Neuron (in vitro differentiated cells): ENCODE data around the gene SPIB.
"Not testable (repeated sequence)": the region's sequence is repeated elsewhere in the genome, so short reads cannot be mapped to it uniquely, and the experiment has no call there.

ENCODE experiments used
- H2AFZ ChIP-seq: one replicate; pipeline ENCODE4 v1.6.1; 2013; ENCODE audit warnings: low read depth, mild to moderate bottlenecking, inconsistent platforms, low read length, moderate library complexity
- H3K27me3 ChIP-seq: one replicate; pipeline ENCODE4 v1.6.1; 2013; ENCODE audit warnings: low read length; ENCODE audit not compliant: insufficient read depth
- H3K36me3 ChIP-seq: one replicate; pipeline ENCODE4 v1.6.1; 2013; ENCODE audit warnings: low read length; ENCODE audit not compliant: insufficient read depth
- H3K4me1 ChIP-seq: one replicate; pipeline ENCODE4 v1.6.1; 2013; ENCODE audit warnings: low read length; ENCODE audit not compliant: insufficient read depth
- H3K4me3 ChIP-seq: 2 replicates; pipeline ENCODE4 v1.5.1; 2013; ENCODE audit warnings: mild to moderate bottlenecking, low read length, moderate library complexity
- H3K9me3 ChIP-seq: one replicate; pipeline ENCODE4 v1.6.1; 2013; ENCODE audit warnings: low read length

Gene SPIB

DNA sequence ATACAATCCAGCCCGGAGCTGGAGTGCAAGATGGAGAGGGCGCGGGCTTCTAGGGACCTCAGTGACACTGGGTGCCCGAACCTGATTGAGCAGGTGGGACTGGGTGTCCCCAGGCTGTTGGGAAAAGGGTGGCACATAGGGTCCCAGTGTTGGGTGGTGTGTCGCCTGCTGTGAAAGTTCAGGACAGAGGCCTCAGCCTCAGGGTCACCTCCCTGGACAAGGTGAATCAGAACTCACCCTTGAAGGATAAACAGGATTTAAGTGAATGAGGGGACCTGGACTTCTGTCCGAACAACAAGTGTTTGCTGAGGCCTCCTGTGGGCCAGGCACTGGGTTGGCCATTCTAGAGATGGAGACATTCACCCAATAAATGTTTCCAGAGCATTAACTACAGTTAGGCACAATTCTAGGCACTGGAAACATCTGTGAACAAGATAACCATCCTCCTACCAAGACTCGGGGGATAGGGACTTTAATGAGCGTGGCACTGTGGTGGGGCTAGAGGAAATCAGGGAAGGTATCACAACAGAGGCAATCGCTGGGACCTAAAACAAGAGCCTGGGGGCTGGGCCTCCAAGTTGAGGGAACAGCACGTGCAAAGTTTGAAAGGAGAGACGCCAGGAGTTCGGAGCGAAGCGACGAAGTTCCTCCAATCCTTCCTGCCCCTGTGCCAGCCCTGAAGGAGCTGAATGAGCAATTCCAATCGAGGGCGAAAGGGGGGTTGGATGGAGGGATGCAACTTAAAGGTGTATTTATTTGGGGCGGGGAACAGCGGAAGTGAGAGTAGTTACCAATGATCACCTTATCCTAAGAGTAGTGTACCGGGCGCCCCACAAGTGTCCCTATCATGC, 35.5 kb upstream of the SPIB start:
- Histone ChIP-seq H3K4me1 (peaks cover 18% of the 10 kb centered on the region), H3K9me3 (no peaks in the 10 kb centered on the region), H3K27me3 (no peaks in the 10 kb centered on the region), H3K36me3 (peaks cover 55% of the 10 kb centered on the region), H3K4me3 (peak overlapping the region; percentile 73), H2AFZ (no peak overlapping the region)

DNA sequence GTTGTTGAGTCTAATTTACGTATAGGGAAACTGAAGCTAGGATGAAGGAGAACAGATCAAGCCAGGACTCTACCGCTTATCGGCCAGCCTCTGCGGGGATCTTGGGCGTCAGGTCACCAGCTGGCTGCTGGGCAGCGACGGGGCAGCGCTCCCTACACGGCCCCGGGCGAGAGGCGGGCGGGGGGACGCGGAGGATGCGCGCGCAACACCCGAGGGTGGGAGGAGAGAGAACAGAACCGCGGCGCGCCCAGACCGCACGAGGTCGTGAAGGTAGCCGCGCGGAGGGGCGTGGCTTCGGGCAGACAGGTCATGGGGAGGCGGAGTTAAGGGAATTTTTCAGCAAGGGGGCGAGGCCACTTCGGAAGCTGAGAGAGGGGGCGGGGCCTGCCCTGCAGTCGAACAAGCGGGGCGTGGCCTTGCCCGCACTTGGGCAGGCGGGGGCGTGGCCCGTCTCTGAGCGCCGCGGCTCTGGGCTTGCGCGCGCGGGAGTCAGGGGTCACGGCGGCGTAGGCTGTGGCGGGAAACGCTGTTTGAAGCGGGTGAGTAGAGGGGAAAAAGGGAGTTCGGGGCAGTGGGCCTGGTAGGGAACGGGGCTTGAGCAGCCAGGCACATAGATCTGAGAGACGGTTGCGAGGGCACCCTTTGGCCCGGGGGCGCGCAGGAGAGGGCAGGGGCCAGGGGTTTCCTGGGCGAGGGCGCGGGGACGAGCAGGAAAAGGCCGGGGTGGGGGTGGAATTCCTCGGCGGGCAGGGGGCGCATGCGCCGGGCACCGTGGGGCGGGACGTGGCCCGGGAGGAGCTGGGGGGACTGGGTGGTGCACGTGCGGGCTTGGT, 34.7 kb upstream of the SPIB start, which contains the start of gene POLD1:
Gene POLD1, plus strand, starts transcription at position 496 of the 833 bp plus-strand sequence. CDS start 14,505 bp downstream, outside the sequence.
- peaks cover 18% of the 10 kb centered on the region for H3K4me1 ChIP-seq
- peak within 1 kb of the TSS; percentile 73 for H3K4me3 ChIP-seq
- no peaks in the 10 kb centered on the region for H3K9me3 ChIP-seq
- H3K36me3 ChIP-seq: peaks cover 50% of the 10 kb centered on the region
- peak within 1 kb of the TSS; percentile 35 for H2AFZ ChIP-seq
- H3K27me3 ChIP-seq: no peaks in the 10 kb centered on the region

DNA sequence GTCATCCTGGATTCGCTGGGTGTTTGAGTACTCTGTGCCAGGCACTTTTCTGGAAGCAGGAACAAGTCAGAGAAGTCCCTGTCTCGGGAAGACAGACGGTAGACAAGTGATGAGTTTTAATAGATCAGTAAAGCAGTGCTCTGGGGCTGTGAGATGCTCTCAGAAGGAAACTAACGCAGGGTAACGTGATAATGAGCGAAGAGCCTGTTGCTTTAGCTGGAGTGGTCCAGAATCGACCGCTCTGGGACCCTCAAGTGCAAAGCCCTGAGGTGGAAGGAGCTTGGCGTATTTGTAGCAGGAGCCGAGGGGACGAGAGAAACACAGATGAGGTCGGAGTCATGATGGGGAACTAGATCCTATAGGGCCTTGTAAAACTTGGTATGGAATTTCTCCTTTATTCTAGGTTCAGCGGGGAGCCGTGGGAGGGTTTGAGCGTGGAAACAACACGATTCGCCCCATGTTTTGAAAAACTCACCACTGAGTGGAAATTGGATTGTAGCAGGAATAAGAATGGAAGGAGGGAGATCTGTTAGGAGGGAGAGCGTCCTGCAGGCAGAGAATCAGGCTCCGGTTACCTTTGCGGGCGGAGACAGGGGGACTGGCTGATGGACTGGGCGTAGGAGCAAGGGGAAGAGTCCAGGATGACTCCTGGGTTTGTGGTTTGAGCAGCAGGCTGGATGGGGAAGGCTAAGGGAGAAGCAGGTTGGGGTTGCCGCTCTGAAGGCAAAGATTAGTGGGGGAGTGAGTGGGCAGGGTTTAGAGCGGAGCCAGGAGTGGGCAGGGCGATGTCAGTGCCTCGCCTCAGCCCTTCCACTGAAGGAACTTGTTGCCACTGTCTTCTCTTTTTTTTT, 33.8 kb upstream of the SPIB start:
- Histone ChIP-seq H3K27me3 (no peaks in the 10 kb centered on the region), H2AFZ (peak overlapping the region; percentile 35), H3K4me1 (peaks cover 18% of the 10 kb centered on the region), H3K4me3 (peak overlapping the region; percentile 73), H3K9me3 (no peaks in the 10 kb centered on the region), H3K36me3 (peaks cover 41% of the 10 kb centered on the region)

- Histone ChIP-seq H3K9me3 (peaks cover 2% of the 10 kb centered on the region), H3K27me3 (no peaks in the 10 kb centered on the region), H3K36me3 (peaks cover 21% of the 10 kb centered on the region), H3K4me1 (peaks cover 18% of the 10 kb centered on the region), H3K4me3 (no peak overlapping the region), H2AFZ (no peak overlapping the region)
Observed at GRCh38 chr19:50387176-50387867, 31.4 kb upstream of the SPIB start.

GRCh38 chr19:50387868-50388245, 30.9 kb upstream of the SPIB start:
- Histone ChIP-seq H3K36me3 (peaks cover 21% of the 10 kb centered on the region), H3K4me1 (peaks cover 18% of the 10 kb centered on the region), H3K9me3 (peaks cover 4% of the 10 kb centered on the region), H2AFZ (no peak overlapping the region), H3K4me3 (no peak overlapping the region), H3K27me3 (no peaks in the 10 kb centered on the region)

GRCh38 chr19:50390295-50390694, 28.4 kb upstream of the SPIB start:
- H3K27me3 ChIP-seq, H3K4me1 ChIP-seq, H3K4me3 ChIP-seq, H2AFZ ChIP-seq: not testable (repeated sequence)
- Histone ChIP-seq H3K9me3 (peaks cover 12% of the 10 kb centered on the region), H3K36me3 (peaks cover 24% of the 10 kb centered on the region)

DNA sequence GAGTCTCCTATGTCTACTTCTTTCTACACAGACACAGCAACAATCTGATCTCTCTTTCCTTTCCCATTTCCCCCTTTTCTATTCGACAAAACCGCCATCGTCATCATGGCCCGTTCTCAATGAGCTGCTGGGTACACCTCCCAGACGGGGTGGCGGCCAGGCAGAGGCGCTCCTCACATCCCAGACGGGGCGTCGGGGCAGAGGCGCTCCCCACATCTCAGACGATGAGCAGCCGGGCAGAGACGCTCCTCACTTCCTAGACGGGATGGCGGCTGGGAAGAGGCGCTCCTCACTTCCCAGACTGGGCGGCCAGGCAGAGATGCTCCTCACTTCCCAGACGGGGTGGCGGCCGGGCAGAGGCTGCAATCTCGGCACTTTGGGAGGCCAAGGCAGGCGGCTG, 27.8 kb upstream of the SPIB start:
- H2AFZ ChIP-seq, H3K4me1 ChIP-seq, H3K4me3 ChIP-seq, H3K27me3 ChIP-seq: not testable (repeated sequence)
- Histone ChIP-seq H3K9me3 (peaks cover 12% of the 10 kb centered on the region), H3K36me3 (peaks cover 24% of the 10 kb centered on the region)

DNA sequence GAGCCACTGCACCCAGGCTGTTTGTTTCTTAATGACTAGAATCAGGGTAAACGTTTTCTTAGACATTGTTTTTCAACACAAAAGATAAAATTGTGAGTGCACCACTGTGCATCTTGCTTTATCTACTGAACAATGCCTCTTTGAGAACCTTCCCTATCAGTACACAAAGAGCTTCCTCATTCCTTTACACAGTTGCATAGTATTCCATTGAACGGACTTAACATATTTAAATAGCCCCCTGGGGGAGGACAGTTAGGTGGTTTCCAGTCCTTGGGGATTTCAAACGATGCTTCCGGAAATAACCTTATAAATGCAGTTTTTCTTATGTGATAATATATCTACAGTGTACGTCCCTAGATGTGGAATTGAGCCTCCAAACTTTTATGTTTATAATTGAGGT, 26.0 kb upstream of the SPIB start:
- Histone ChIP-seq H3K27me3 (no peaks in the 10 kb centered on the region), H3K4me3 (no peak overlapping the region), H3K9me3 (peaks cover 12% of the 10 kb centered on the region), H3K36me3 (peaks cover 12% of the 10 kb centered on the region), H3K4me1 (no peaks in the 10 kb centered on the region), H2AFZ (no peak overlapping the region)

- no peak overlapping the region for H2AFZ ChIP-seq
- H3K4me1 ChIP-seq: no peaks in the 10 kb centered on the region
- no peaks in the 10 kb centered on the region for H3K27me3 ChIP-seq
- H3K36me3 ChIP-seq: peaks cover 6% of the 10 kb centered on the region
- peaks cover 12% of the 10 kb centered on the region for H3K9me3 ChIP-seq
- no peak overlapping the region for H3K4me3 ChIP-seq
Observed at GRCh38 chr19:50393589-50393988, 25.1 kb upstream of the SPIB start.

DNA sequence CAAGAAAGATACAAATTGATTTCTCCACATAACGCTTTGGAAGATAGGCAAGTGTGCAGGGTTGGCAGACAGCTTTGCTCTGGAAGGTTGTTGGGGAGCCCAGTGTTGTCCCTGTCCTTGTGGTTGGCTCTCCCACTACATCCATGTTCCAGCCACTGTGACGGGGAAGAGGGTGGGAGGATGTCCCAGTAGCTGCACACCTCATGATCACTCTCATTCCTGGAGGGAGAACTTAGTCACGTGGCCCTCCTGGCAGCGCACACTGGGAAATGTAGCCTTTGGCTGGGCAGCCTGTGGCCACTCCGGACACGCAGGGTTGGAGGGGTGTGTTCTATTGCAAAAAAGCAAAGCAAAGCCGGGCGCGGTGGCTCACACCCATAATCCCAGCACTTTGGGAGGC, 24.7 kb upstream of the SPIB start:
- Histone ChIP-seq H3K4me3 (no peak overlapping the region), H2AFZ (no peak overlapping the region), H3K9me3 (peaks cover 12% of the 10 kb centered on the region), H3K4me1 (no peaks in the 10 kb centered on the region), H3K36me3 (peaks cover 6% of the 10 kb centered on the region), H3K27me3 (no peaks in the 10 kb centered on the region)

DNA sequence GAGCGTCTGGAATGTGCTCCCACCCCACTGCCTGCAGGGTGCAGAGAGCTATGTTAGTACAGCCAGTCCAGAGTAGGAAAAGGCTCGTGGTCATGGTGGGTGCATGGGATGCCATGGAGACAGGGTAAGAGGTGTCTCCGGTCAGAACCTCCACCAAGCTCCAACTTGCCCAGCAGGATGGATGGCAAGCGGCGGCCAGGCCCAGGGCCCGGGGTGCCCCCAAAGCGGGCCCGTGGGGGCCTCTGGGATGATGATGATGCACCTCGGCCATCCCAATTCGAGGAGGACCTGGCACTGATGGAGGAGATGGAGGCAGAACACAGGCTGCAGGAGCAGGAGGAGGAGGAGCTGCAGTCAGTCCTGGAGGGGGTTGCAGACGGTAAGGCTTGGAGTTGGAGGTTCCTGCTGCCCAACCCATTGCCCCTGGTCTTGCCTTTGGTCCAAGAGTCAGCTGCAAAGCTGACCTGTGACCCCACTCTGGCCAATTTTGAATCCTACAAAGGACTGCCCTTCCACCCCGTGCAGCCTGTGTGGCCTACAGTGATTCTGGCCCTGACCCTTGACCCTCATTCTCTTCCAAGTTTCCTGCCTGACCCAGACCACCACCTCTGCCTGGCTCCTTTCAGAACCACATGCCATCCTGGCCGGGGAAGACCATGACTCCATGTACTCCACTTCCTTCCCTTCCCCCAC, 19.9 kb upstream of the SPIB start:
- H2AFZ ChIP-seq: no peak overlapping the region
- H3K4me3 ChIP-seq: no peak overlapping the region
- H3K27me3 ChIP-seq: no peaks in the 10 kb centered on the region
- peaks cover 20% of the 10 kb centered on the region for H3K36me3 ChIP-seq
- no peaks in the 10 kb centered on the region for H3K4me1 ChIP-seq
- peaks cover 4% of the 10 kb centered on the region for H3K9me3 ChIP-seq

DNA sequence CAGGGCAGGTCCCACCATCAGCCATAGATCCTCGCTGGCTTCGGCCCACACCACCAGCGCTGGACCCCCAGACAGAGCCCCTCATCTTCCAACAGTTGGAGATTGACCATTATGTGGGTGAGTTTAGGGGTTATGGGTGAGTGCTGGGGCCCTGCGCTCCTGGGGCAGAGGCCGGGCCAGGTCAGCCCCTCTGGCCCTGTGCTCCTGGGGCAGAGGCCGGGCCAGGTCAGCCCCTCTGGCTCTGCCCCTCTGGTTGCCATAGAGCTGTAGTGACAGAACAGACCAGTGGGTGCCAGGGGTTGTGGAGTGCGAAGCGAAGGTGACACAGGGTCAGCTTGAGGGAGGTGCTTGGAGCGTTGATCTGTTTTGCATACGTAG, 19.4 kb upstream of the SPIB start:
- Histone ChIP-seq H3K4me3 (no peak overlapping the region), H3K27me3 (no peaks in the 10 kb centered on the region), H3K36me3 (peaks cover 22% of the 10 kb centered on the region), H2AFZ (no peak overlapping the region), H3K9me3 (peaks cover 2% of the 10 kb centered on the region), H3K4me1 (no peaks in the 10 kb centered on the region)
